Measurements from ENCODE around the gene ABCC1. TPM values are rescaled to one million over a fixed set of nuclear protein-coding genes. Genes with fewer than 3 reads are reported as not detected.

The ABCC1 gene
- total and polyA plus RNA-seq, 2 of the 4 experiments (the other 2 are of a cell fraction) = 39.4 to 66.0 TPM

DNA sequence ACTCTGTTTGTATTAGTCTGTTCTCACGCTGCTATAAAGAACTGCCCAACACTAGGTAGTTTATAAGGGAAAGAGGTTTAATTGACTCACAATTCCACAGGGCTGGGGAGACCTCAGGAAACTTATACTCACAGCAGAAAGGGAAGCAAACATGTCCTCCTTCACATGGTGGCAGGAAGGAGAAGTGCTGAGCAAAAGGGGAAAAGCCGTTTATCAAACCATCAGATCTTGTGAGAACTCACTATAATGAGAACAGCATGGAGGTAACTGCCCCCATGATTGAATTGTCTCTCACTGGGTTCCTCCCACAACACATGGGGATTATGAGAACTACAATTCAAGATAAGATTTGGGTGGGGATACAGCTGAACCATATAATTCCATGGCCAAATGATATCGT lies 30.9 kb downstream of the ABCC1 start:
- no peak overlapping the region for H4K91ac ChIP-seq (ENCODE audit: insufficient read depth, low read depth, low read length)
- no peaks in the 10 kb centered on the region for H3K27me3 ChIP-seq (ENCODE audit: control insufficient read depth, insufficient read depth, low read length)
- ChIA-PET POLR2A (ENCODE audit: unreplicated experiment) (no interaction called here), CTCF (no interaction called here)
- no peak overlapping the region for H3K4me2 ChIP-seq (ENCODE audit: low read depth, low read length)
- H3K27ac ChIP-seq (ENCODE audit: insufficient read depth, low read length) = no peak overlapping the region
- no peak overlapping the region for H4K5ac ChIP-seq (ENCODE audit: low read depth, low read length)
- peaks cover 60% of the 10 kb centered on the region for H4K20me1 ChIP-seq (ENCODE audit: insufficient read depth, low read length)
- no TSS peak for BruUV-seq (replicated peaks)
- H4K8ac ChIP-seq (ENCODE audit: low read depth in 2 of 2, low read length in 2 of 2) = no peak overlapping the region
- no peak for TF ChIP-seq RCOR1 (IDR thresholded peaks at IDR 0.05; ENCODE audit: insufficient replicate concordance, low read length)
- TF ChIP-seq MXI1 (IDR thresholded peaks at IDR 0.05; ENCODE audit: borderline replicate concordance, low read depth, low read length) = no peak
- TF ChIP-seq, protein P1, sequence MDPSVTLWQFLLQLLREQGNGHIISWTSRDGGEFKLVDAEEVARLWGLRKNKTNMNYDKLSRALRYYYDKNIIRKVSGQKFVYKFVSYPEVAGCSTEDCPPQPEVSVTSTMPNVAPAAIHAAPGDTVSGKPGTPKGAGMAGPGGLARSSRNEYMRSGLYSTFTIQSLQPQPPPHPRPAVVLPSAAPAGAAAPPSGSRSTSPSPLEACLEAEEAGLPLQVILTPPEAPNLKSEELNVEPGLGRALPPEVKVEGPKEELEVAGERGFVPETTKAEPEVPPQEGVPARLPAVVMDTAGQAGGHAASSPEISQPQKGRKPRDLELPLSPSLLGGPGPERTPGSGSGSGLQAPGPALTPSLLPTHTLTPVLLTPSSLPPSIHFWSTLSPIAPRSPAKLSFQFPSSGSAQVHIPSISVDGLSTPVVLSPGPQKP (IDR thresholded peaks at IDR 0.05; ENCODE audit: borderline replicate concordance, low read depth, low read length) = no peak
- no peak for TF ChIP-seq MAZ (IDR thresholded peaks at IDR 0.05; ENCODE audit: borderline replicate concordance, low read depth, low read length)
- no peak for TF ChIP-seq CHD1 (IDR thresholded peaks at IDR 0.05; ENCODE audit: low read depth, low read length)
- no peak for TF ChIP-seq USF2 (IDR thresholded peaks at IDR 0.05; ENCODE audit: low read depth, low read length)
- no peak for TF ChIP-seq POLR2A (IDR thresholded peaks at IDR 0.05; ENCODE audit: low read depth, low read length)
- TF ChIP-seq MAFK (IDR thresholded peaks at IDR 0.05; ENCODE audit: low read depth, low read length) = no peak
- no peak for TF ChIP-seq SMC3 (IDR thresholded peaks at IDR 0.05; ENCODE audit: low read depth, low read length)
- TF ChIP-seq RAD21 (IDR thresholded peaks at IDR 0.05; ENCODE audit: low read length) = no peak
- TF ChIP-seq BHLHE40 (IDR thresholded peaks at IDR 0.05; ENCODE audit: low read depth, low read length) = no peak
- H3K79me1 ChIP-seq (ENCODE audit: low read depth in 1 of 2, low read length in 2 of 2) = peaks cover 21 to 91% of the 10 kb centered on the region in 2 experiments
- 0 out of 2 replicates have a peak overlapping the region, but pooled peaks have one; percentile 15 for H3K14ac ChIP-seq (replicated peaks; ENCODE audit: low read depth, low read length)
- dilution Hi-C loops (cut with HindIII; ENCODE audit: low sequenced_read_pairs, unreplicated experiment) (no loop called here), intact Hi-C loops (cut with micrococcal nuclease) (no loop called here), in situ Hi-C loops (cut with MboI; ENCODE audit: low sequenced_read_pairs) (no loop called here)
- H2BK20ac ChIP-seq (ENCODE audit: low read depth, low read length) = no peak overlapping the region
- WGBS, 2 experiments (ENCODE audit: extremely low coverage in 2 of 2, insufficient read length in 1 of 2) = no CpG with 5 or more reads among the region's 3 CpGs
- no peak overlapping the region for H3K4ac ChIP-seq (ENCODE audit: low read depth, low read length)
- no peak overlapping the region for H3K56ac ChIP-seq (ENCODE audit: extremely low read depth, insufficient read depth, low read length)
- H2BK120ac ChIP-seq (ENCODE audit: low read depth, low read length) = no peak overlapping the region
- H3K4me1 ChIP-seq (ENCODE audit: control insufficient read depth, insufficient read depth, low read length) = peaks cover 18% of the 10 kb centered on the region
- H3K9me3 ChIP-seq (ENCODE audit: control insufficient read depth, insufficient read depth, low read length) = peaks cover 9% of the 10 kb centered on the region
- DNase-seq (no peak), ATAC-seq (ENCODE audit: low read depth) (no peak)
- H2BK5ac ChIP-seq (ENCODE audit: low read depth, low read length, poor library complexity, severe bottlenecking) = no peak overlapping the region
- no peak overlapping the region for H2BK15ac ChIP-seq (ENCODE audit: low read depth, low read length)
- H3K18ac ChIP-seq (ENCODE audit: low read depth, low read length) = no peak overlapping the region
- H3K9me1 ChIP-seq (ENCODE audit: insufficient read depth, low read length) = peaks cover 27% of the 10 kb centered on the region
- H3K9ac ChIP-seq (ENCODE audit: low read depth, low read length) = no peak overlapping the region
- H3K4me3 ChIP-seq (ENCODE audit: insufficient read depth, low read depth, low read length) = no peak overlapping the region
- no peak overlapping the region for H2AK9ac ChIP-seq (replicated peaks; ENCODE audit: low read depth, low read length, poor library complexity)
- no peak overlapping the region for H2AFZ ChIP-seq (replicated peaks; ENCODE audit: low read length, poor library complexity)
- H3K36me3 ChIP-seq (ENCODE audit: control insufficient read depth, insufficient read depth, low read length) = peaks cover 29% of the 10 kb centered on the region
- H3K23ac ChIP-seq (ENCODE audit: low read depth, low read length) = no peak overlapping the region
- no peak overlapping the region for H2AK5ac ChIP-seq (ENCODE audit: low read depth, low read length)

All from IMR-90 (cell line).